K562 (cell line): ENCODE results near the gene UNC13A. TPM values are rescaled to one million over a fixed set of nuclear protein-coding genes. Genes with fewer than 3 reads are reported as not detected.

Source experiments
- DIDO1 ChIP-seq: fragments of 450-650 bp; IDR thresholded peaks from 2 replicates; pipeline ENCODE4 v1.6.1; 2016; ENCODE audit warnings: low read depth, missing biosample characterization, missing genetic modification characterization
- MTA3 ChIP-seq: fragments of 450-650 bp; formaldehyde crosslinking; IDR thresholded peaks from 2 replicates; pipeline ENCODE4 v1.6.1; 2017; ENCODE audit warnings: mild to moderate bottlenecking, borderline replicate concordance
- PREB ChIP-seq: sonication (generic); formaldehyde crosslinking; IDR thresholded peaks from 2 replicates; pipeline ENCODE4 v1.8.1; 2023; ENCODE audit warnings: mild to moderate bottlenecking, missing genetic modification reagents
- RERE ChIP-seq: sonication (generic); formaldehyde crosslinking; IDR thresholded peaks from 2 replicates; pipeline ENCODE4 v1.8.0; 2023; ENCODE audit warnings: missing genetic modification reagents, mild to moderate bottlenecking, borderline replicate concordance
- ZFP1 ChIP-seq: fragments of 450-650 bp; formaldehyde crosslinking; IDR thresholded peaks from 2 replicates; pipeline ENCODE4 v1.4.0; 2020; ENCODE audit warnings: mild to moderate bottlenecking, mixed read lengths
- polyA plus RNA-seq, 8 experiments: library from polyadenylated mRNA; depleted of rRNA in 4 of 8; stranded (reverse) in 5 of 8; unstranded in 3 of 8; fragments of >200 nt; fragmentation: Nextera tagmentation in 2 of 8; fragmentation: Illumina TruSeq in 1 of 8; extraction: Ambion mirVana in 2 of 8; extraction: Trizol in 1 of 8; gene quantifications; 2 replicates each; pipeline versions ENCODE4 v1.2.1 to v1.2.3, GENCODE V29; 2011 to 2014; ENCODE audit warnings: inconsistent platforms in 1 of 8, missing spikeins in 1 of 8
- total RNA-seq, 7 experiments: library from RNA; depleted of rRNA in 6 of 7; stranded (reverse); fragments of >200 nt in 6 of 7; fragmentation: Illumina TruSeq in 2 of 7; extraction: Trizol in 2 of 7; gene quantifications; 2 replicates each; pipeline versions ENCODE4 v1.2.1 to v1.2.3, GENCODE V29; 2011 to 2021; ENCODE audit warnings: low replicate concordance in 1 of 7
- TF ChIP-seq, protein P1 (sequence below): fragments of 250-450 bp; sonication (Bioruptor Pico); IDR thresholded peaks from 2 replicates; pipeline ENCODE4 v1.5.0; 2021; ENCODE audit warnings: mild to moderate bottlenecking, borderline replicate concordance
- TF ChIP-seq, protein P2 (sequence below), 2 experiments: IDR thresholded peaks in 1 of 2; conservative IDR thresholded peaks in 1 of 2; 2 replicates each; pipeline ENCODE4 v1.6.1; 2016; ENCODE audit warnings: low read depth in 2 of 2, mild to moderate bottlenecking in 1 of 2, missing compliant biosample characterization in 1 of 2, missing genetic modification characterization in 1 of 2, moderate library complexity in 1 of 2

UNC13A gene
- total and polyA plus RNA-seq, 9 of the 15 experiments (the other 6 are each of a cell fraction or from before 2014, with no cell fraction given): 0.03 to 1.0 (median 0.25) TPM

- TF ChIP-seq RERE: no peak
- TF ChIP-seq ZFP1 (CRISPR knock-in tag): no peak
- no peak for TF ChIP-seq PREB (CRISPR knock-in tag)
- TF ChIP-seq, protein P1, sequence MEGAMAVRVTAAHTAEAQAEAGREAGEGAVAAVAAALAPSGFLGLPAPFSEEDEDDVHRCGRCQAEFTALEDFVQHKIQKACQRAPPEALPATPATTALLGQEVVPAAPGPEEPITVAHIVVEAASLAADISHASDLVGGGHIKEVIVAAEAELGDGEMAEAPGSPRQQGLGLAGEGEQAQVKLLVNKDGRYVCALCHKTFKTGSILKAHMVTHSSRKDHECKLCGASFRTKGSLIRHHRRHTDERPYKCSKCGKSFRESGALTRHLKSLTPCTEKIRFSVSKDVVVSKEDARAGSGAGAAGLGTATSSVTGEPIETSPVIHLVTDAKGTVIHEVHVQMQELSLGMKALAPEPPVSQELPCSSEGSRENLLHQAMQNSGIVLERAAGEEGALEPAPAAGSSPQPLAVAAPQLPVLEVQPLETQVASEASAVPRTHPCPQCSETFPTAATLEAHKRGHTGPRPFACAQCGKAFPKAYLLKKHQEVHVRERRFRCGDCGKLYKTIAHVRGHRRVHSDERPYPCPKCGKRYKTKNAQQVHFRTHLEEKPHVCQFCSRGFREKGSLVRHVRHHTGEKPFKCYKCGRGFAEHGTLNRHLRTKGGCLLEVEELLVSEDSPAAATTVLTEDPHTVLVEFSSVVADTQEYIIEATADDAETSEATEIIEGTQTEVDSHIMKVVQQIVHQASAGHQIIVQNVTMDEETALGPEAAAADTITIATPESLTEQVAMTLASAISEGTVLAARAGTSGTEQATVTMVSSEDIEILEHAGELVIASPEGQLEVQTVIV (CRISPR knock-in tag): no peak
- no peak for TF ChIP-seq DIDO1 (tag)
- TF ChIP-seq MTA3: peak; percentile 98
- TF ChIP-seq, protein P2, sequence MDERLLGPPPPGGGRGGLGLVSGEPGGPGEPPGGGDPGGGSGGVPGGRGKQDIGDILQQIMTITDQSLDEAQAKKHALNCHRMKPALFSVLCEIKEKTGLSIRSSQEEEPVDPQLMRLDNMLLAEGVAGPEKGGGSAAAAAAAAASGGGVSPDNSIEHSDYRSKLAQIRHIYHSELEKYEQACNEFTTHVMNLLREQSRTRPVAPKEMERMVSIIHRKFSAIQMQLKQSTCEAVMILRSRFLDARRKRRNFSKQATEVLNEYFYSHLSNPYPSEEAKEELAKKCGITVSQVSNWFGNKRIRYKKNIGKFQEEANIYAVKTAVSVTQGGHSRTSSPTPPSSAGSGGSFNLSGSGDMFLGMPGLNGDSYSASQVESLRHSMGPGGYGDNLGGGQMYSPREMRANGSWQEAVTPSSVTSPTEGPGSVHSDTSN (CRISPR knock-in tag; IDR thresholded peaks at IDR 0.05; ENCODE audit: low read depth): peak; percentile 88
- TF ChIP-seq, protein P2 (tag; conservative IDR thresholded peaks at IDR 0.05; ENCODE audit: low read depth): peak; percentile 98
Measured at GRCh38 chr19:17616961-17617806, 71.0 kb downstream of the UNC13A start (continued).
